Cardiac septum (tissue), 1 donor: ENCODE data around the gene XRCC5. TPM values are rescaled to one million over a fixed set of nuclear protein-coding genes. Genes with fewer than 3 reads are reported as not detected.

Experiments used
- DNase-seq: peaks from one replicate; pipeline ENCODE4 v3.0.0-alpha.2; 2020; ENCODE audit warnings: low spot score
- intact Hi-C: fragments of 100-400 bp; cut with DNase I; formaldehyde crosslinking; loops from one replicate; pipeline ENCODE4 v1.14.0; 2022
- total RNA-seq: library from RNA; stranded (reverse); fragmentation: NEBNext Ultra II Directional; extraction: Animal tissue kit (Norgen Biotek cat#: 25700); gene quantifications from one replicate; pipeline ENCODE4 v1.2.1, GENCODE V29; 2021
- donor health status: DM: no; HTN: no; CAD: no.

The XRCC5 gene
- total RNA-seq, 1 donor from 2014 or later = 107 TPM

- intact Hi-C loops = loop anchor here (5.0 kb wide), 1 partner anchor 196 kb away; the partner anchor contains the start of gene SMARCAL1
Observed at GRCh38 chr2:216215658-216216390, 106.7 kb downstream of the XRCC5 start.

GRCh38 chr2:216216951-216217903, 108.1 kb downstream of the XRCC5 start:
- intact Hi-C loops = loop anchor here (5.0 kb wide), 1 partner anchor 195 kb away; the partner anchor contains the start of gene SMARCAL1
- DNase-seq = no peak

More at GRCh38 chr2:216215658-216216390, 106.7 kb downstream of the XRCC5 start:
- DNase-seq = no peak

GRCh38 chr2:216217904-216218260, 108.7 kb downstream of the XRCC5 start:
- no peak for DNase-seq
- intact Hi-C loops = loop anchor here (5.0 kb wide), 1 partner anchor 194 kb away; the partner anchor contains the start of gene SMARCAL1

DNA sequence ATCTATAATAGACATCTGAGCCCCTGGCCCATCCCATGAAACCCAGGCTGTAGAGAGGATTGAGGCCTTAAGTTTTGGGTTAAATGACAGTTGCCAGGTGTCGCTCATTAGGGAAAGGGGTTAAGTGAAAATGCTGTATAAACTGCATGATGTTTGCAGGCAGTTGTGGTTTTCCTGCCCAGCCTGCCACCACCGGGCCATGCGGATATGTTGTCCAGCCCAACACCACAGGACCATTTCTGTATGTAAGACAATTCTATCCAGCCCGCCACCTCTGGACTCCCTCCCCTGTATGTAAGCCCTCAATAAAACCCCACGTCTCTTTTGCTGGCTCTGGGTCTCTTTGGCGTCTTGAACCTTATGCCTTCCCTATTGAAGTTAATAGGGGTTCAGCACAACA, 110.7 kb downstream of the XRCC5 start:
- intact Hi-C loops = loop anchor here (5.0 kb wide), 1 partner anchor 192 kb away; the partner anchor contains the start of gene SMARCAL1

GRCh38 chr2:216220976-216221375, 111.8 kb downstream of the XRCC5 start:
- intact Hi-C loops = no loop called here
- DNase-seq = no peak

More for the DNA sequence above, 110.7 kb downstream of the XRCC5 start:
- DNase-seq = no peak

- intact Hi-C loops = no loop called here
- DNase-seq = no peak
Observed at GRCh38 chr2:216221811-216222210, 112.7 kb downstream of the XRCC5 start.

- intact Hi-C loops = no loop called here
- no peak for DNase-seq
Observed at GRCh38 chr2:216222650-216223352, 113.7 kb downstream of the XRCC5 start.

DNA sequence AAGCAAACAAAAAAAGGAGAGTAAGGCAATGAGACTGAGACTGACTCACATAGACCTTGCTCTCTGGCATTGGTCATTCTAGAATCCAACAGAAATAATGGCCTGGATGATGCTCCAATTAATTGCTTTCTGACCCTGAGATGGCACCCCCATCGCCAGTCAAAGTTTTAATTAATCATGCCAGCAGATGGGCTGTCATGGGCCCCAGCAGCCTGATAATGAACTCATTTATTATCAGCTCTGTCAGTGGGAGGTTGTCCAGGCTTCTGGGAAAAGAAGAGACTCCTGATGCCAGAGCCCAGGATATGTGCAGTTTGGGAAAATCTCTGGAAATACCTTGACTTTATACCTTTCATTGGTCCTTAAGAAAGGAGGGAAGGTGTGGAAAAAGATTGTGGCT, 115.2 kb downstream of the XRCC5 start:
- DNase-seq = no peak
- intact Hi-C loops = no loop called here

GRCh38 chr2:216229277-216229914, 120.2 kb downstream of the XRCC5 start:
- intact Hi-C loops = no loop called here
- DNase-seq = no peak

- intact Hi-C loops = no loop called here
- no peak for DNase-seq
Observed at GRCh38 chr2:216231867-216232266, 122.7 kb downstream of the XRCC5 start.

- intact Hi-C loops = no loop called here
- DNase-seq = no peak
Observed at GRCh38 chr2:216232721-216233120, 123.6 kb downstream of the XRCC5 start.

- DNase-seq = no peak
Observed at GRCh38 chr2:216233281-216233995, 124.3 kb downstream of the XRCC5 start.

DNA sequence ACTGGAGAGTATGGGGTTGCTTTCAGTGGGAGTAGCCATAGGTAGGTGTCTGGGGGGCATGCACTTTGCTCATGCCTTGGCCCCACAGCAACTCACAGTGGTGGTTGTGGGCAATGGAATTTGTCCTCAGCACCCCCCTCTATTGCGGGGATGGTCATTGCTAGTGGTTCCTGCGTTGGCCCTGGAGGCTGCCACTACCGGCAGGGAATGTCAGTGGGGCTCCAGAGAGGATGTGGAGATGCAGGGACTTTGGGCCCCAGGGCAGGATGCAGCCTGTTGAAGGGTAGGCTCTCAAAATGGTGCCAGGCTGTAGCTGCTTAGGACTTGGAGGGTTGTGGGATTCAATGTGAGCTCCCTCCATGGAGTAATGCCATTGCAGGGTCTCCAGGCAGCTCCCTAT, 125.0 kb downstream of the XRCC5 start:
- DNase-seq = no peak
- intact Hi-C loops = no loop called here

More at GRCh38 chr2:216233281-216233995, 124.3 kb downstream of the XRCC5 start:
- intact Hi-C loops = no loop called here

- DNase-seq = no peak
- intact Hi-C loops = no loop called here
Observed at GRCh38 chr2:216235462-216235861, 126.3 kb downstream of the XRCC5 start.

- no peak for DNase-seq
- intact Hi-C loops = no loop called here
Observed at GRCh38 chr2:216235896-216236295, 126.7 kb downstream of the XRCC5 start.

DNA sequence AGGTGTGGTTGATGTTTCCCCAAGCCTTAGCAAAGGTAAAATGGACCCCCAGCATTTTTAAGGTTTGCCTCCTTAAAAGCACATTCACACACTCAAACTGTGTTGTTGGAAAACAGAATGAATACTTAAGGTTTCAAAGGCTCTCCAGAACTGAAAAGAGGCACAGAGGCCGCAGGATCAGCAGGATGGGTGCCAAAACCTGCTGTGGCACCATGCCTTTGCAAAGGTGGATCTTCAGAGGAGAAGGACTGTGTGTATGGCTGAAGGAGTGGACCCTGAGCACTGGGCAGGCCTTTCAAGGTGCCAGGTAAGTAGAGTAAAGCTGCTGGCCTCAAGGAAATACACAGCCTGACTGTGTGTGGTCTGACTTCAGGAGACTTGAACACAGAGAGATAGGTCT, 127.3 kb downstream of the XRCC5 start:
- no peak for DNase-seq
- intact Hi-C loops = no loop called here

- DNase-seq = no peak
- intact Hi-C loops = no loop called here
Observed at GRCh38 chr2:216242365-216242764, 133.2 kb downstream of the XRCC5 start.

- no peak for DNase-seq
- intact Hi-C loops = no loop called here
Observed at GRCh38 chr2:216243026-216243425, 133.9 kb downstream of the XRCC5 start.
